NT2/D1 (cell line): ENCODE measurements around the gene FRMPD1.
"Not testable (repeated sequence)": the region's sequence is repeated elsewhere in the genome, so short reads cannot be mapped to it uniquely, and the experiment has no call there.

Source experiments
- DNase-seq: peaks from one replicate; pipeline ENCODE4 v3.0.0-alpha.2; 2011; ENCODE audit warnings: low read depth, low spot score
- H3K27me3 ChIP-seq: 2 replicates; pipeline ENCODE4 v1.6.0; 2011; ENCODE audit warnings: mild to moderate bottlenecking; ENCODE audit not compliant: insufficient read length, insufficient read depth
- H3K36me3 ChIP-seq: 2 replicates; pipeline ENCODE4 v1.6.1; 2011; ENCODE audit warnings: mild to moderate bottlenecking, low read length, mixed read lengths; ENCODE audit not compliant: insufficient read depth, insufficient read length
- H3K4me1 ChIP-seq: 2 replicates; pipeline ENCODE4 v1.5.1; 2011; ENCODE audit not compliant: insufficient read depth, insufficient read length
- H3K4me3 ChIP-seq: 2 replicates; pipeline ENCODE4 v1.5.1; 2011; ENCODE audit warnings: low read depth; ENCODE audit not compliant: insufficient read length
- H3K9ac ChIP-seq: 2 replicates; pipeline ENCODE4 v1.6.0; 2011; ENCODE audit warnings: low read depth; ENCODE audit not compliant: insufficient read length
- H3K9me3 ChIP-seq: 2 replicates; pipeline ENCODE4 v1.5.1; 2011; ENCODE audit warnings: mild to moderate bottlenecking, low read length; ENCODE audit not compliant: insufficient read depth
- SUZ12 ChIP-seq: IDR thresholded peaks from 2 replicates; pipeline ENCODE4 v1.6.1; 2011; ENCODE audit not compliant: insufficient read length, insufficient read depth; ENCODE audit errors: extremely low read depth
- YY1 ChIP-seq: IDR thresholded peaks from 2 replicates; pipeline ENCODE4 v1.6.1; 2011; ENCODE audit not compliant: insufficient read length, insufficient read depth
- ZNF274 ChIP-seq: IDR thresholded peaks from 2 replicates; pipeline ENCODE4 v1.6.1; 2011; ENCODE audit warnings: mild to moderate bottlenecking, low read depth, low read length

FRMPD1 gene

GRCh38 chr9:37650873-37651768 is at the start of gene FRMPD1:
Gene FRMPD1 (plus strand): TSS chr9:37650954. CDS start chr9:37692642, 41,688 bp downstream.
- DNase-seq: peak; percentile 55
- H3K4me1 ChIP-seq: peaks cover 8% of the 10 kb centered on the region
- peak within 1 kb of the TSS; percentile 69 for H3K4me3 ChIP-seq
- TF ChIP-seq ZNF274 (no peak), SUZ12 (peak; percentile 92), YY1 (no peak)
- peaks cover 83% of the 10 kb centered on the region for H3K27me3 ChIP-seq
- peak within 1 kb of the TSS; percentile 74 for H3K9ac ChIP-seq
- H3K9me3 ChIP-seq: no peaks in the 10 kb centered on the region
- H3K36me3 ChIP-seq: no peaks in the 10 kb centered on the region

- H3K36me3 ChIP-seq, H3K4me3 ChIP-seq, H3K27me3 ChIP-seq, H3K4me1 ChIP-seq, H3K9ac ChIP-seq, DNase-seq, H3K9me3 ChIP-seq: not testable (repeated sequence)
Measured at GRCh38 chr9:37602061-37602460, 48.7 kb upstream of the FRMPD1 start.

- Histone ChIP-seq H3K36me3 (no peaks in the 10 kb centered on the region), H3K27me3 (no peaks in the 10 kb centered on the region), H3K9ac (no peak overlapping the region), H3K9me3 (no peaks in the 10 kb centered on the region), H3K4me3 (no peak overlapping the region), H3K4me1 (no peaks in the 10 kb centered on the region)
- no peak for DNase-seq
- no peak for TF ChIP-seq SUZ12
- TF ChIP-seq YY1: no peak
- TF ChIP-seq ZNF274: no peak
Measured at GRCh38 chr9:37602817-37603216, 47.9 kb upstream of the FRMPD1 start.

GRCh38 chr9:37604296-37604695 is 46.5 kb upstream of the FRMPD1 start:
- TF ChIP-seq SUZ12: no peak
- TF ChIP-seq YY1: no peak
- no peak for TF ChIP-seq ZNF274
- Histone ChIP-seq H3K9ac (no peak overlapping the region), H3K4me1 (no peaks in the 10 kb centered on the region), H3K9me3 (no peaks in the 10 kb centered on the region), H3K4me3 (no peak overlapping the region), H3K27me3 (no peaks in the 10 kb centered on the region), H3K36me3 (no peaks in the 10 kb centered on the region)
- DNase-seq: no peak

- H3K27me3 ChIP-seq: no peaks in the 10 kb centered on the region
- no peak for TF ChIP-seq YY1
- TF ChIP-seq SUZ12: no peak
- H3K36me3 ChIP-seq: no peaks in the 10 kb centered on the region
- no peak overlapping the region for H3K9ac ChIP-seq
- H3K9me3 ChIP-seq: no peaks in the 10 kb centered on the region
- H3K4me1 ChIP-seq: no peaks in the 10 kb centered on the region
- DNase-seq: no peak
- H3K4me3 ChIP-seq: no peak overlapping the region
Measured at GRCh38 chr9:37608250-37608649, 42.5 kb upstream of the FRMPD1 start.

- no peak for DNase-seq
- H3K4me3 ChIP-seq: no peak overlapping the region
Measured at GRCh38 chr9:37609735-37610397, 40.9 kb upstream of the FRMPD1 start.

GRCh38 chr9:37611014-37611413 is 39.7 kb upstream of the FRMPD1 start:
- H3K4me3 ChIP-seq: no peak overlapping the region
- no peak for DNase-seq
- no peak for TF ChIP-seq YY1
- no peak for TF ChIP-seq SUZ12
- TF ChIP-seq ZNF274: no peak
- no peaks in the 10 kb centered on the region for H3K27me3 ChIP-seq
- no peaks in the 10 kb centered on the region for H3K36me3 ChIP-seq
- no peaks in the 10 kb centered on the region for H3K9me3 ChIP-seq
- no peaks in the 10 kb centered on the region for H3K4me1 ChIP-seq
- no peak overlapping the region for H3K9ac ChIP-seq

More at GRCh38 chr9:37609735-37610397, 40.9 kb upstream of the FRMPD1 start:
- TF ChIP-seq SUZ12 (no peak), ZNF274 (no peak)
- Histone ChIP-seq H3K9ac (no peak overlapping the region), H3K4me1 (no peaks in the 10 kb centered on the region), H3K9me3 (no peaks in the 10 kb centered on the region), H3K36me3 (no peaks in the 10 kb centered on the region), H3K27me3 (no peaks in the 10 kb centered on the region)
